K562 (cell line): ENCODE data around the gene MRPL38.

Source experiments
- ATF3 ChIP-seq, 2 experiments: fragments of 450-650 bp in 1 of 2; sonication (generic) in 1 of 2; formaldehyde crosslinking in 1 of 2; IDR thresholded peaks in 1 of 2; conservative IDR thresholded peaks in 1 of 2; 2 replicates each; pipeline versions ENCODE4 v1.6.1 to v1.8.1; 2016 to 2023; ENCODE audit warnings: mild to moderate bottlenecking in 2 of 2, moderate library complexity in 2 of 2, inconsistent platforms in 1 of 2, missing genetic modification reagents in 1 of 2
- CEBPB ChIP-seq: fragments of 450-650 bp; IDR thresholded peaks from 2 replicates; pipeline ENCODE4 v1.6.1; 2016; ENCODE audit warnings: missing genetic modification characterization, missing compliant biosample characterization
- CHD1 ChIP-seq: fragments of 200-600 bp; sonication (generic); IDR thresholded peaks from one replicate; pipeline ENCODE4 v1.6.1; 2012; ENCODE audit warnings: mild to moderate bottlenecking, moderate library complexity, low read length, inconsistent platforms
- CTCF ChIP-seq, 3 experiments: IDR thresholded peaks in 2 of 3; conservative IDR thresholded peaks in 1 of 3; 2 replicates each; pipeline ENCODE4 v1.5.1; 2011 to 2012; ENCODE audit warnings: low read length in 3 of 3, mild to moderate bottlenecking in 3 of 3, control low read depth in 2 of 3, improper control_type of control experiment in 1 of 3, inconsistent platforms in 1 of 3, low read depth in 1 of 3, mixed read lengths in 1 of 3, moderate library complexity in 1 of 3; ENCODE audit not compliant: insufficient read depth in 2 of 3
- E2F8 ChIP-seq: fragments of 450-650 bp; IDR thresholded peaks from 2 replicates; pipeline ENCODE4 v1.7.1; 2018; ENCODE audit warnings: mild to moderate bottlenecking, low read depth; ENCODE audit not compliant: partially characterized antibody
- MEIS2 ChIP-seq: fragments of 450-650 bp; IDR thresholded peaks from 2 replicates; pipeline ENCODE4 v1.6.1; 2014; ENCODE audit warnings: mild to moderate bottlenecking; ENCODE audit not compliant: partially characterized antibody
- MXI1 ChIP-seq: IDR thresholded peaks from 2 replicates; pipeline ENCODE4 v1.6.1; 2011; ENCODE audit warnings: low read depth, mild to moderate bottlenecking, improper control_type of control experiment, low read length
- SREBF1 ChIP-seq: fragments of 150-350 bp; IDR thresholded peaks from 2 replicates; pipeline ENCODE4 v1.6.1; 2014; ENCODE audit warnings: antibody characterized with exemption, low read depth, low read length, borderline replicate concordance
- U2AF1 ChIP-seq: fragments of 200-400 bp; formaldehyde crosslinking; optimal IDR thresholded peaks from 2 replicates; pipeline ENCODE3; 2017; ENCODE audit warnings: mild to moderate bottlenecking, low read depth, low read length, moderate library complexity
- YY1 ChIP-seq, 3 experiments: IDR thresholded peaks; 2 replicates each; pipeline ENCODE4 v1.6.1; 2011; ENCODE audit warnings: low read length in 2 of 3, mild to moderate bottlenecking in 2 of 3, moderate library complexity in 2 of 3, borderline replicate concordance in 1 of 3, control low read depth in 1 of 3, low read depth in 1 of 3; ENCODE audit not compliant: insufficient read depth in 3 of 3, insufficient replicate concordance in 2 of 3, control insufficient read depth in 1 of 3, insufficient read length in 1 of 3; ENCODE audit errors: extremely low read depth in 1 of 3
- ZBTB33 ChIP-seq: sonication (generic); formaldehyde crosslinking; IDR thresholded peaks from 2 replicates; pipeline ENCODE4 v1.8.1; 2023; ENCODE audit warnings: mild to moderate bottlenecking, missing genetic modification reagents

GRCh38 chr17:75861927-75862317 is 42.8 kb downstream of the MRPL38 start:
- TF ChIP-seq CTCF (IDR thresholded peaks at IDR 0.05 in 2 of 3, conservative IDR thresholded peaks at IDR 0.05 in 1 of 3; ENCODE audit: insufficient read depth in 2 of 3, low read depth in 1 of 3, low read length in 3 of 3), result no peak
- TF ChIP-seq YY1 (IDR thresholded peaks at IDR 0.05; ENCODE audit: borderline replicate concordance in 1 of 3, control insufficient read depth in 1 of 3, extremely low read depth in 1 of 3, insufficient read depth in 3 of 3, insufficient read length in 1 of 3, insufficient replicate concordance in 2 of 3, low read depth in 1 of 3, low read length in 2 of 3), result no peak
- TF ChIP-seq U2AF1, result no peak
- no peak for TF ChIP-seq SREBF1
- TF ChIP-seq MEIS2, result no peak
- no peak for TF ChIP-seq ATF3 (IDR thresholded peaks at IDR 0.05)
- TF ChIP-seq ATF3 (CRISPR knock-in tag; conservative IDR thresholded peaks at IDR 0.05), result no peak
- no peak for TF ChIP-seq CEBPB (tag)
- TF ChIP-seq CHD1, result no peak
- TF ChIP-seq MXI1, result no peak
- TF ChIP-seq ZBTB33 (CRISPR knock-in tag), result no peak
- TF ChIP-seq E2F8, result no peak
